Thoracic aorta (tissue), 2 donors: ENCODE measurements around the gene TIGD3. TPM values are rescaled to one million over a fixed set of nuclear protein-coding genes. Genes with fewer than 3 reads are reported as not detected.
A peak's percentile ranks its signal among the peaks of the same experiment; 100 is the strongest.

Source experiments
- ATAC-seq: fragments of 150-250 bp; one replicate; pipeline ENCODE4 v1.8.0; 2017; ENCODE audit warnings: low read depth; ENCODE audit not compliant: insufficient number of reproducible peaks, low FRiP score
- DNase-seq: peaks from one replicate; pipeline ENCODE4 v3.0.0-alpha.2; 2020; ENCODE audit warnings: low spot score
- H3K27ac ChIP-seq, 2 donors: fragments of 200-600 bp; sonication (generic); 1 replicate in 1 of 2; 2 replicates in 1 of 2; pipeline ENCODE4 v1.5.1; 2016; ENCODE audit warnings: mild to moderate bottlenecking in 2 of 2, moderate library complexity in 2 of 2
- H3K27me3 ChIP-seq: fragments of 200-600 bp; sonication (generic); replicated peaks from 2 replicates; pipeline ENCODE4 v1.6.0; 2016; ENCODE audit warnings: mild to moderate bottlenecking; ENCODE audit not compliant: insufficient read depth
- H3K36me3 ChIP-seq: fragments of 200-600 bp; sonication (generic); one replicate; pipeline ENCODE4 v1.5.1; 2016
- H3K4me1 ChIP-seq, 2 donors: fragments of 200-600 bp; sonication (generic); 1 replicate in 1 of 2; 2 replicates in 1 of 2; pipeline versions ENCODE4 v1.5.1 to v1.6.0; 2016; ENCODE audit warnings: low read depth in 2 of 2, mild to moderate bottlenecking in 1 of 2; ENCODE audit not compliant: control insufficient read depth in 1 of 2
- H3K4me3 ChIP-seq: fragments of 200-600 bp; sonication (generic); 2 replicates; pipeline ENCODE4 v1.5.1; 2016; ENCODE audit warnings: mild to moderate bottlenecking
- H3K9me3 ChIP-seq: fragments of 200-600 bp; sonication (generic); 2 replicates; pipeline ENCODE4 v1.5.1; 2016
- CTCF ChIP-seq: fragments of 200-600 bp; sonication (generic); IDR thresholded peaks from one replicate; pipeline ENCODE4 v1.5.1; 2019; ENCODE audit warnings: antibody characterized with exemption
- total RNA-seq, 2 donors: library from RNA; depleted of rRNA; stranded (reverse); fragments of >200 nt; gene quantifications; one replicate each; pipeline versions ENCODE4 v1.1.0 to v1.2.3, GENCODE V29; 2016

Gene TIGD3
- total RNA-seq, 2 donors from 2014 or later = not detected

DNA sequence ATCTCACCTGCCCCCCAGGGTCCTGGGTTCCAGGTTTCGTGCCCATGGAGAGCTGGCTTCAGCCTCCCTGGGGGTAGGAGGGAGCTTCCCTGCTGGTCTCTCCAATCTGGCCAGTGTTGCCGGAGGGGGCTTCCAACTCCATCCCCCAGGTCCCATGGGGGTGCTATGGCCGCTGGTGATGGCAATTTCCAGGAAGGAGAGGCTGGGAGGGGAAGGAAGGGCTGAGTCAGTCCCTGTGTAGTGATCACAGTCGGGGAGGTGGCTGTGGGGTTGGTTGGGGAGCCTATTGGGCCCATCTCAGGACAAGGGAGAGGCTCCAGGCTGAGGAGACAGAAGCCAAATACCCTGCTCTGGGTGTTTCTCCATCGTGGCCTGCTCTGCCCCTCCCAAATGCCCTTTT, 45.5 kb upstream of the TIGD3 start:
- no peak for ATAC-seq
- DNase-seq = no peak
- H3K36me3 ChIP-seq = no peaks in the 10 kb centered on the region
- H3K9me3 ChIP-seq = no peaks in the 10 kb centered on the region
- no peaks in the 10 kb centered on the region for H3K27me3 ChIP-seq
- no peak for TF ChIP-seq CTCF
- no peak overlapping the region for H3K27ac ChIP-seq
- H3K4me1 ChIP-seq = peaks cover 4 to 23% of the 10 kb centered on the region in 2 donors
- no peak overlapping the region for H3K4me3 ChIP-seq

- Histone ChIP-seq H3K9me3 (no peaks in the 10 kb centered on the region), H3K36me3 (no peaks in the 10 kb centered on the region), H3K27me3 (no peaks in the 10 kb centered on the region), H3K4me3 (no peak overlapping the region), H3K4me1 (peaks cover 2 to 24% of the 10 kb centered on the region in 2 donors), H3K27ac (no peak overlapping the region)
- DNase-seq (no peak), ATAC-seq (no peak)
- no peak for TF ChIP-seq CTCF
Measured at GRCh38 chr11:65310215-65310614, 44.3 kb upstream of the TIGD3 start.

DNA sequence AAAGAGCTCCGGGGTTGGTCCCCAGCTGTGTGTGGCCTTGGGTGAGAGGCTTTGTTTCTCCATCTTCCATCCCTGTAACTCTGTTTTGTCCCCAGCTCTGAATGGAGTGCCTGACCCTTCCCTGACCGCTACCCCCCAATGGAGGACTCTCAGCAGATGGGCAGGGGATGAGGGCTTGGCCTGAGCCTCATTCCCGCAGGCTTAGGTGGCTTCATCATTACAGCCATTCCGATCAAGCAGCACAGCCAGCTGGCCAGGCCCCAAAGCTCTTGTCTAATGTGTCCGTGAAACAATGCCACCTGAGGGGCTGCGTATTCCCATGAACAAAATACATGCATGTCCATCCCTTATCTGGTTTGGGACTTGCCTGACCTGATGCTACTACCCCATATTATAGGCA, 43.8 kb upstream of the TIGD3 start:
- ATAC-seq (no peak), DNase-seq (no peak)
- Histone ChIP-seq H3K4me1 (peaks cover 0 to 22% of the 10 kb centered on the region in 2 donors), H3K9me3 (no peaks in the 10 kb centered on the region), H3K4me3 (no peak overlapping the region), H3K36me3 (no peaks in the 10 kb centered on the region), H3K27ac (no peak overlapping the region), H3K27me3 (no peaks in the 10 kb centered on the region)
- no peak for TF ChIP-seq CTCF

DNA sequence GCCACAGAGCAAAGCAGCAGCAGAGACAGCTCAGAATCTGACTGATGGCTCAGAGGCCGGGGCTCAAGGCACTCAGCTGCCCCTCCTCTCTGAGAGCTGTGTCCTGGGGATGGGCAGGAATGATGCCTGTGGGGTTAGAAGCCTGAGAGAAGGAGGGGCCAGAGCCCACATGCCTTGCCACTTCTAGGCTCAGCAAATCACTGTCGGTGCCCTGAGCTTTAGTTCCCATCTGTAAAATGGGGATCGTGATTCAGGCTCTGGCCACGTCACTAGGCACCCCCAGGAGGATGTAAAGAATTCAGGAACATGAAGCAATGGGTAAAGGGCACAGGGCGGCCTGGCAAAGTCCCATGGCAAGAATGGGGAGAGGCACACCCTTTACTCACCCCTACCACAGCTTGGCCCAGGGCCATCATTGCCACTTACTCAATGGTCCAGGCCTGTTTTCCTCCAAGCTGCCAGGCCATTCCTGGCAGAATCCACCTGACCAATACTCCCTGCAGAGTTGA, 43.3 kb upstream of the TIGD3 start:
- no peak for TF ChIP-seq CTCF
- Histone ChIP-seq H3K9me3 (no peaks in the 10 kb centered on the region), H3K27me3 (no peaks in the 10 kb centered on the region), H3K4me1 (peaks cover 0 to 22% of the 10 kb centered on the region in 2 donors), H3K4me3 (no peak overlapping the region), H3K27ac (no peak overlapping the region), H3K36me3 (no peaks in the 10 kb centered on the region)
- DNase-seq (no peak), ATAC-seq (no peak)

- H3K4me3 ChIP-seq = peak within 1 kb of the TSS; percentile 99
- no peak for TF ChIP-seq CTCF
- no peaks in the 10 kb centered on the region for H3K36me3 ChIP-seq
- DNase-seq (no peak), ATAC-seq (peak; percentile 59)
- no peaks in the 10 kb centered on the region for H3K27me3 ChIP-seq
- peak within 1 kb of the TSS; percentile 81 for H3K27ac ChIP-seq
- peaks cover 0 to 27% of the 10 kb centered on the region in 2 donors for H3K4me1 ChIP-seq
- no peaks in the 10 kb centered on the region for H3K9me3 ChIP-seq
Measured at GRCh38 chr11:65314501-65315203, 39.9 kb upstream of the TIGD3 start, which contains the start of gene CDC42EP2. TSS of gene CDC42EP2 (plus strand) at chr11:65314866. CDS start at chr11:65320899, 6,033 bp downstream.
